HEK293 (cell line): ENCODE measurements around the gene EEF1A2.

Source experiments
- GLIS1 ChIP-seq: fragments of 450-650 bp; formaldehyde crosslinking; IDR thresholded peaks from 2 replicates; pipeline ENCODE4 v1.5.1; 2016; ENCODE audit warnings: missing biosample characterization, missing genetic modification characterization
- WT1 ChIP-seq: fragments of 450-650 bp; formaldehyde crosslinking; IDR thresholded peaks from 2 replicates; pipeline ENCODE4 v1.5.1; 2016; ENCODE audit warnings: missing biosample characterization, missing genetic modification characterization
- YY1 ChIP-seq: fragments of 450-650 bp; formaldehyde crosslinking; IDR thresholded peaks from 2 replicates; pipeline ENCODE4 v1.5.1; 2018; ENCODE audit warnings: missing biosample characterization, missing genetic modification characterization
- ZBTB21 ChIP-seq: fragments of 450-650 bp; formaldehyde crosslinking; IDR thresholded peaks from 2 replicates; pipeline ENCODE4 v1.5.1; 2017; ENCODE audit warnings: missing biosample characterization, missing genetic modification characterization
- ZIC2 ChIP-seq: fragments of 450-650 bp; formaldehyde crosslinking; IDR thresholded peaks from 2 replicates; pipeline ENCODE4 v1.5.1; 2016; ENCODE audit warnings: missing biosample characterization, missing genetic modification characterization
- ZNF157 ChIP-seq: fragments of 450-650 bp; formaldehyde crosslinking; IDR thresholded peaks from 2 replicates; pipeline ENCODE4 v1.5.1; 2016; ENCODE audit warnings: missing biosample characterization, missing genetic modification characterization
- ZNF292 ChIP-seq: fragments of 450-650 bp; formaldehyde crosslinking; IDR thresholded peaks from 2 replicates; pipeline ENCODE4 v1.5.1; 2016; ENCODE audit warnings: low read depth, missing biosample characterization, missing genetic modification characterization, borderline replicate concordance
- ZNF394 ChIP-seq: fragments of 450-650 bp; formaldehyde crosslinking; IDR thresholded peaks from 2 replicates; pipeline ENCODE4 v1.5.1; 2016; ENCODE audit warnings: missing biosample characterization, missing genetic modification characterization, mild to moderate bottlenecking, moderate library complexity, borderline replicate concordance
- ZNF416 ChIP-seq: fragments of 450-650 bp; formaldehyde crosslinking; IDR thresholded peaks from 2 replicates; pipeline ENCODE4 v1.5.1; 2016; ENCODE audit warnings: missing biosample characterization, missing genetic modification characterization
- ZNF530 ChIP-seq: fragments of 450-650 bp; formaldehyde crosslinking; IDR thresholded peaks from 2 replicates; pipeline ENCODE4 v1.5.1; 2016; ENCODE audit warnings: low read depth, missing biosample characterization, missing genetic modification characterization
- ZNF670 ChIP-seq: fragments of 450-650 bp; formaldehyde crosslinking; IDR thresholded peaks from 2 replicates; pipeline ENCODE4 v1.5.1; 2016; ENCODE audit warnings: missing biosample characterization, missing genetic modification characterization, low read depth
- TF ChIP-seq, protein P1 (sequence below): fragments of 450-650 bp; formaldehyde crosslinking; IDR thresholded peaks from 2 replicates; pipeline ENCODE4 v1.5.1; 2016; ENCODE audit warnings: missing biosample characterization, missing genetic modification characterization
- TF ChIP-seq, protein P2 (sequence below): fragments of 450-650 bp; formaldehyde crosslinking; IDR thresholded peaks from 2 replicates; pipeline ENCODE4 v1.5.1; 2017; ENCODE audit warnings: missing biosample characterization, missing genetic modification characterization
- TF ChIP-seq, protein P3 (sequence below): fragments of 450-650 bp; formaldehyde crosslinking; optimal IDR thresholded peaks from 2 replicates; pipeline ENCODE3; 2016; ENCODE audit warnings: missing biosample characterization, mild to moderate bottlenecking, missing genetic modification characterization

DNA sequence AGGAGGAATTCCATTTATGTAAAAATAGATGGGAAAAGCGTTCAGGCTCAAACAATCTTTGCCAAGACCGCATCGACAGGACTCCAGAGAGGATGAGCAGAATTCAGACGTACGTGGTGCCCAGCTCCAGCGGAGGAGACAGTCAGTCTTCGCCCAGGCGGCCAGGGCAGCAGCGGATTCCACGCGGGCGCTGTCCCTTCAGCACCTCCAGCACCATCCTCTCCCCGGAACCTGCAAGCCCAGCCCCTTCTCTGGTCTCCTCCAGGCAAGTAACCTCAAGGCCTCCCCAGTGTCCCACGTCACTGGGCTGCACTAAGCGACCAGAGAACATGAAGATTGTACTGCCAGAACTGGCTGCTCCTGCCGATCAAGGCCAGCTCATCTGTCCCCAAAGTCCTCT is 23.7 kb downstream of the EEF1A2 start:
- no peak for TF ChIP-seq YY1 (tag by site-specific recombination)
- TF ChIP-seq ZNF292, result no peak
- TF ChIP-seq, protein P1, sequence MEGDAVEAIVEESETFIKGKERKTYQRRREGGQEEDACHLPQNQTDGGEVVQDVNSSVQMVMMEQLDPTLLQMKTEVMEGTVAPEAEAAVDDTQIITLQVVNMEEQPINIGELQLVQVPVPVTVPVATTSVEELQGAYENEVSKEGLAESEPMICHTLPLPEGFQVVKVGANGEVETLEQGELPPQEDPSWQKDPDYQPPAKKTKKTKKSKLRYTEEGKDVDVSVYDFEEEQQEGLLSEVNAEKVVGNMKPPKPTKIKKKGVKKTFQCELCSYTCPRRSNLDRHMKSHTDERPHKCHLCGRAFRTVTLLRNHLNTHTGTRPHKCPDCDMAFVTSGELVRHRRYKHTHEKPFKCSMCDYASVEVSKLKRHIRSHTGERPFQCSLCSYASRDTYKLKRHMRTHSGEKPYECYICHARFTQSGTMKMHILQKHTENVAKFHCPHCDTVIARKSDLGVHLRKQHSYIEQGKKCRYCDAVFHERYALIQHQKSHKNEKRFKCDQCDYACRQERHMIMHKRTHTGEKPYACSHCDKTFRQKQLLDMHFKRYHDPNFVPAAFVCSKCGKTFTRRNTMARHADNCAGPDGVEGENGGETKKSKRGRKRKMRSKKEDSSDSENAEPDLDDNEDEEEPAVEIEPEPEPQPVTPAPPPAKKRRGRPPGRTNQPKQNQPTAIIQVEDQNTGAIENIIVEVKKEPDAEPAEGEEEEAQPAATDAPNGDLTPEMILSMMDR (tag by site-specific recombination), result no peak
- no peak for TF ChIP-seq ZIC2 (tag by site-specific recombination)
- no peak for TF ChIP-seq ZBTB21 (tag by site-specific recombination)
- no peak for TF ChIP-seq ZNF530 (tag by site-specific recombination)
- no peak for TF ChIP-seq GLIS1 (tag by site-specific recombination)
- TF ChIP-seq, protein P2, sequence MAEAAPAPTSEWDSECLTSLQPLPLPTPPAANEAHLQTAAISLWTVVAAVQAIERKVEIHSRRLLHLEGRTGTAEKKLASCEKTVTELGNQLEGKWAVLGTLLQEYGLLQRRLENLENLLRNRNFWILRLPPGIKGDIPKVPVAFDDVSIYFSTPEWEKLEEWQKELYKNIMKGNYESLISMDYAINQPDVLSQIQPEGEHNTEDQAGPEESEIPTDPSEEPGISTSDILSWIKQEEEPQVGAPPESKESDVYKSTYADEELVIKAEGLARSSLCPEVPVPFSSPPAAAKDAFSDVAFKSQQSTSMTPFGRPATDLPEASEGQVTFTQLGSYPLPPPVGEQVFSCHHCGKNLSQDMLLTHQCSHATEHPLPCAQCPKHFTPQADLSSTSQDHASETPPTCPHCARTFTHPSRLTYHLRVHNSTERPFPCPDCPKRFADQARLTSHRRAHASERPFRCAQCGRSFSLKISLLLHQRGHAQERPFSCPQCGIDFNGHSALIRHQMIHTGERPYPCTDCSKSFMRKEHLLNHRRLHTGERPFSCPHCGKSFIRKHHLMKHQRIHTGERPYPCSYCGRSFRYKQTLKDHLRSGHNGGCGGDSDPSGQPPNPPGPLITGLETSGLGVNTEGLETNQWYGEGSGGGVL (tag by site-specific recombination), result no peak
- no peak for TF ChIP-seq ZNF670 (tag by site-specific recombination)
- TF ChIP-seq, protein P3, sequence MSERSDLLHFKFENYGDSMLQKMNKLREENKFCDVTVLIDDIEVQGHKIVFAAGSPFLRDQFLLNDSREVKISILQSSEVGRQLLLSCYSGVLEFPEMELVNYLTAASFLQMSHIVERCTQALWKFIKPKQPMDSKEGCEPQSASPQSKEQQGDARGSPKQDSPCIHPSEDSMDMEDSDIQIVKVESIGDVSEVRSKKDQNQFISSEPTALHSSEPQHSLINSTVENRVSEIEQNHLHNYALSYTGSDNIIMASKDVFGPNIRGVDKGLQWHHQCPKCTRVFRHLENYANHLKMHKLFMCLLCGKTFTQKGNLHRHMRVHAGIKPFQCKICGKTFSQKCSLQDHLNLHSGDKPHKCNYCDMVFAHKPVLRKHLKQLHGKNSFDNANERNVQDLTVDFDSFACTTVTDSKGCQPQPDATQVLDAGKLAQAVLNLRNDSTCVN (tag by site-specific recombination), result no peak
- TF ChIP-seq ZNF394 (tag by site-specific recombination), result no peak
- TF ChIP-seq ZNF416 (tag by site-specific recombination), result no peak
- no peak for TF ChIP-seq ZNF157 (tag by site-specific recombination)
- no peak for TF ChIP-seq WT1 (tag by site-specific recombination)
